MG63 (cell line): ENCODE data around the gene RABL6. TPM values are rescaled to one million over a fixed set of nuclear protein-coding genes. Genes with fewer than 3 reads are reported as not detected.
A peak's percentile ranks its signal among the peaks of the same experiment; 100 is the strongest.
"Not testable (repeated sequence)": the region's sequence is repeated elsewhere in the genome, so short reads cannot be mapped to it uniquely, and the experiment has no call there.

Source experiments
- DNase-seq: peaks from one replicate; pipeline ENCODE4 v3.0.0-alpha.2; 2020
- H3K27me3 ChIP-seq: fragments of 250-450 bp; sonication (Bioruptor Pico); 2 replicates; pipeline ENCODE4 v1.5.1; 2020; ENCODE audit warnings: mild to moderate bottlenecking, moderate library complexity
- H3K36me3 ChIP-seq: fragments of 250-450 bp; sonication (Bioruptor Pico); 2 replicates; pipeline ENCODE4 v1.5.1; 2020; ENCODE audit warnings: mild to moderate bottlenecking, moderate library complexity
- H3K4me3 ChIP-seq: fragments of 250-450 bp; sonication (Bioruptor Pico); 2 replicates; pipeline ENCODE4 v1.5.1; 2020; ENCODE audit warnings: mild to moderate bottlenecking, moderate library complexity
- H3K9me3 ChIP-seq: fragments of 250-450 bp; sonication (Bioruptor Pico); 2 replicates; pipeline ENCODE4 v1.5.1; 2020; ENCODE audit warnings: mild to moderate bottlenecking, moderate library complexity
- total RNA-seq: library from RNA; depleted of rRNA; stranded (reverse); fragments of >200 nt; shearing (Covaris generic); gene quantifications from 2 replicates; pipeline ENCODE4 v1.2.3, GENCODE V29; 2014; ENCODE audit warnings: low replicate concordance

Gene RABL6
- total RNA-seq, 1 experiment from 2014 or later = 101 TPM

DNA sequence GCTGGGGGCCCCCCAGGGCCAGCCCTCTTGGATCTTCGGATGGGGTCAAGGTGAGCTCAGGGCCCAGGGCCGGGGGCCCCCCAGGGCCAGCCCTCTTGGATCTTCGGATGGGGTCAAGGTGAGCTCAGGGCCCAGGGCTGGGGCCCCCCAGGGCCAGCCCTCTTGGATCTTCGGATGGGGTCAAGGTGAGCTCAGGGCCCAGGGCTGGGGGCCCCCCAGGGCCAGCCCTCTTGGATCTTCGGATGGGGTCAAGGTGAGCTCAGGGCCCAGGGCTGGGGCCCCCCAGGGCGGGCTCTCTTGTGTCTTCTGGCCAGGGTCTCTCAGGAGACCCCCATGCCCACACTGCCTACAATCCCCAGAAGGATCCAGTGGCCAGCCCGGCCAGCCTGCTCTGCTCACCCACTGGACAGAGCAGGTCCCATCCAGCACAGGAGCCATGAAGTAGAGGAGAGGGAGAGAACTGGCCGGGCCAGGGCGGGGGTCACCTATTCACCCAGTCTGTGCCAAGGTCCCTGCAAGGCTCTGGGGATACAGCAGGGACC, 4.7 kb upstream of the RABL6 start:
- not testable (repeated sequence) for H3K4me3 ChIP-seq, H3K36me3 ChIP-seq, H3K9me3 ChIP-seq, DNase-seq
- H3K27me3 ChIP-seq = peaks cover 24% of the 10 kb centered on the region

DNA sequence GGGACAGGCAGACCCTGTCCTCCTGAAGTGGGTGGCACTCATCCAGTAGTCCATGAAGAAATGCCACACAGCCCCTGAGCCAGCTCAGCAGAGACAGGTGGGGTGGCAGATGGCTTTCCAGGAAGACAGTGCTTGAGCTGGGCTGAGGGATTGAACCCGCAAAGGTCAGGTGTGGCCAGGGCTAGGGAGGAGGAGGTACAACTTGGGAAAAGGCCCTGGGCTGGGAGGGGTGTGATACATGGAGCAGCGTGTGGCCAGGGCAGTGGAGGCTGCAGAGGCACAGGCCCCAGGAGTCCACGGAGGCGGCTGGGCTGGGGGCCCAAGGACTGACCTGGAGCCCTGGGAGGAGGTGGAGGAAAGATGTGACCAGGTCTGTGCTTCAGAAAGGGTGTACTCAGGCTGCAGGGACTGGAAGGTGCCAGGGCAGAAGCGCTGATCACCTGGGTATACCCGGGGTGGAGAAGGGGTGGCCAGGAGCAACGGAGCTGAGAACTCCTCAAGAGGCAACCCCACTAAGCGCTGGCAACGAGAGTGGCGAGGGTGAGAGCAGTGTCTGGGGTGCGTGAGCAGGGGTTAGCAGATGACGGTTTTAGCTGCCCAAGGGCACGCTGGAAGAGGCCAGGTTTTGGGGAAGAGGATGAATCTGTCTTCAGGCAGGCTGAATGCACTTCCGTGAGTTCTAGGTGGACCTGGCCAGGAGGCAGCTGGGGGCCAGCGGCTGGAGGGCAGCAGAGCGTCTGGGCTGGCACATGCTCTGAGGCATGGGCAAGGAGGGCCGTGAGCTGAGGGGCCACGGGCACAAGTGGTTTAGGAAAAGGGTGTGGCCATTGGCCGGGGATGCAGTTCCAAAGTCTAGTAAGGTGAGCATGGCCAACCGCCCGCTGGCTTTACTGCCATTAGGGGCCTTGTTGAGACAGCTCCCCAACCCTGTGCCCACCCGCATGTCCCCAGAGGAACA, 3.9 kb upstream of the RABL6 start:
- no peak for DNase-seq

DNA sequence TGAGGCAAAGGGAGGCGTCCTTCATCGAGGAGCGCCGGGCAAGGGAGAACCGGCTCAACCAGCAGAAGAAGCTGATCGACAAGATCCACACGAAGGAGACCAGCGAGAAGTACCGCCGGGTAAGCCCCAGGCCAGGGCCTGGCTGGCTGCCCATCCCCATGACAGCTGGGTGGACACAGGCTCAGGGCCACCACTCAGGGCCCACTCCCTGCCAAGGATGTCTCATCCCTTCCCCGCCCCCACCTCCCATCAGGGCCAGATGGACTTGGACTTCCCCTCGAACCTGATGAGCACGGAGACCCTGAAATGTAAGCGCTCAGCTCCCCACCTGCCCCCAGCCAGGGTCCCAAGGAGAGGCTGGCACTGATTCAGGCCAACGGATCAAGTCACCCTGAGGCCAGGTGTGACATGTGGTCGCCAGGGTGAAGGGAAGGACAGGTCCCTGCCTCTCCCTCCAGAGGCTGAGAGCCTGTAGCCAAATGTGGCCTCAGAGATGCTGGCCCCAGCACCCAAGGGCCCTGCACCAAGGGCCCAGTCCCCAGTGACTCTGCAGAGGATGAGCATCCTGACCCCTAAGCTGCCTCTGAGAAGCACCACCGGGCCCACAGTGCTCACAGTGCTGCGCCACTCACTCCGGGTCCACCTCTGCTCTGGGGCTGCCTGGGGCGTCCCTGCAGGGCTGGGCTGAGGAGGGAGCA, 3.1 kb upstream of the RABL6 start:
- Histone ChIP-seq H3K36me3 (peaks cover 10% of the 10 kb centered on the region), H3K27me3 (peaks cover 8% of the 10 kb centered on the region), H3K9me3 (no peaks in the 10 kb centered on the region), H3K4me3 (no peak overlapping the region)
- DNase-seq = no peak

More for the DNA sequence above, 3.9 kb upstream of the RABL6 start:
- no peak overlapping the region for H3K4me3 ChIP-seq
- peaks cover 3% of the 10 kb centered on the region for H3K36me3 ChIP-seq
- peaks cover 16% of the 10 kb centered on the region for H3K27me3 ChIP-seq
- no peaks in the 10 kb centered on the region for H3K9me3 ChIP-seq

GRCh38 chr9:136805207-136805740, 2.5 kb upstream of the RABL6 start:
- H3K27me3 ChIP-seq = peaks cover 5% of the 10 kb centered on the region; the same call in 1 of the 2 replicates
- no peak for DNase-seq
- peaks cover 16% of the 10 kb centered on the region for H3K36me3 ChIP-seq
- no peak overlapping the region for H3K4me3 ChIP-seq
- H3K9me3 ChIP-seq = no peaks in the 10 kb centered on the region

GRCh38 chr9:136806067-136806466, 1.7 kb upstream of the RABL6 start:
- Histone ChIP-seq H3K36me3 (peaks cover 24% of the 10 kb centered on the region), H3K4me3 (no peak overlapping the region), H3K9me3 (no peaks in the 10 kb centered on the region), H3K27me3 (no peaks in the 10 kb centered on the region)
- DNase-seq = no peak

DNA sequence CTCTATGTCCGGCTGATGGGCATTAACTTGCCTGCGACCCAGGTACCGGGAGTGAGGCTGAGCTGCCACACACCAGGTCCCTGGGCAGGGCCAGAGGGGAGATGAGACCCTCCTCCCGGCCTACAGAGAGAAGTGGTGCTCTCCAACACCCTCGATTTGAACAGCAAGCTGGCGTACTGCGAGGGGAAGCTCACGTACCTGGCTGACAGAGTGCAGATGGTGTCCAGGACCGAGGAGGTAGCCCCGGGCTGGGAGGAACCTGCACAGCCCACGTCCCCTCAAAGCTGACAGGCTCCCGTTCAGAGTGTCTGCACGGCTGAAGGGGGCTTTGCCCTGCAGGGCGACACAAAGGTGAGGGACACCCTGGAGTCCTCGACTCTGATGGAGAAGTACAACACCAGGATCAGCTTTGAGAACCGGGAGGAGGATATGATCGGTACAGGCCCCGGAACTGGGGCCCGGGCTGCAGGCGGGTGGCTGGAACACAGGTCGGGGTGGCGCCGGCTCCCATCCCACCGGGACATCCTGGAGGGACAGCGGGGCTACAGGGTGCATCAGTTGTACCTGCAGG, 1.0 kb upstream of the RABL6 start:
- H3K36me3 ChIP-seq = peaks cover 28% of the 10 kb centered on the region
- no peaks in the 10 kb centered on the region for H3K9me3 ChIP-seq
- H3K4me3 ChIP-seq = peak overlapping the region; percentile 69
- H3K27me3 ChIP-seq = no peaks in the 10 kb centered on the region
- DNase-seq = no peak

GRCh38 chr9:136808075-136808805, 492 bp downstream of the RABL6 start:
- Histone ChIP-seq H3K36me3 (peaks cover 40% of the 10 kb centered on the region), H3K9me3 (no peaks in the 10 kb centered on the region), H3K4me3 (peak overlapping the region; percentile 84), H3K27me3 (no peaks in the 10 kb centered on the region)
- DNase-seq = peak; percentile 20

DNA sequence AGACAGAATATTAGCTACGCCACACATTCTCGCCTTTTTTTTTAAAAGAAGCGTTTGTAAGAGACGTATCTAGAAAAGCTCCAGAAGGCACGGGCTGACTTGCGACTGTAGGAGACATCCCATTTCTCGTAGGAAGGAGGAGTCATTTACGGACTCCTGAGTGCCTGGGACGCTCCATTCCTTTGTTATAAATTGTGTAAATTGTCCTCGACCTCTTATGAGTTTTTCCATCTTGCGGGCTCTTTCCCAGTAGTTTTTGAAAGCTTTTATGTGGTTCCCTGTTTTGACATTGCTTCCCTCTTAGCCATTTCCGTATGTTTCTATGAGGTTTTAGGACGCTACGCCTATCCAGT, 1.0 kb downstream of the RABL6 start:
- Histone ChIP-seq H3K27me3 (no peaks in the 10 kb centered on the region), H3K9me3 (no peaks in the 10 kb centered on the region), H3K36me3 (peaks cover 46% of the 10 kb centered on the region), H3K4me3 (peak overlapping the region; percentile 84)
- DNase-seq = no peak

DNA sequence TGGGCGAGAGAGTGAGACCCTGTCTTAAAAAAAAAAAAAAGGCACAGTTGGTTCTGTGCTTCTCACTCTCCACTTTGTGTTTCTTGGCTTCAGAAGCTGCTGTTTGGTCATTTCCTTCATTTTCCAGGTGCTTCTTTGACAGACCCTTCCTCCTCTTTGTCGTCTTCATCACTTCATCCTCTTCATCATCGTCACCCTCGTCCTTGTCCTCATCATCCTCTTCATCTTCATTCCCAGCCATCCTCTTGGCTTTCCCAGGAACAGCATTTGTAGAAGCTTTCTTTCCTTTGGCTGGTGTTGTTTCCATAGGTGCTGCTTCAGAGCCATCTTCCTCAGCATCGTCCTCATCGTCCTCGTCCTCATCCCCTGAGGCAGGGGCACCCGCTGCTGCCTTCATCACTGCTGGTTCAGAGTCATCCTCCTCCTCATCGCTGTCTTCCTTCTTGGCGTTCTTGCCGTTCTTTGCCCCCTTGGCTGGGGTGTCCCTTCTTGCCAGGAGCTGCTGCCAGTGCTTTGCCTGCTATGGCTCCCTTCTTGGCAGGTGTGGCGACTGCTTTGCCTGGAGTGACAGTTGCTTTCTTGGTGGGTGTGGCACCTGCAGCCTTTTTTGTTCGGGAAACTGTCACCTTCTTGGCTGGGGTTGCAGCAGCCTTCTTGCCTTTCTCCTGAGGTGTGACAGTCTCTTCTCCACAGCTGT, 7.1 kb downstream of the RABL6 start:
- no peaks in the 10 kb centered on the region for H3K9me3 ChIP-seq
- H3K4me3 ChIP-seq = no peak overlapping the region
- no peaks in the 10 kb centered on the region for H3K27me3 ChIP-seq
- no peak for DNase-seq
- peaks cover 55% of the 10 kb centered on the region for H3K36me3 ChIP-seq

GRCh38 chr9:136815422-136815782, 7.7 kb downstream of the RABL6 start:
- no peak for DNase-seq
- Histone ChIP-seq H3K9me3 (no peaks in the 10 kb centered on the region), H3K27me3 (no peaks in the 10 kb centered on the region), H3K36me3 (peaks cover 50% of the 10 kb centered on the region), H3K4me3 (no peak overlapping the region)

GRCh38 chr9:136820971-136821825, 13.4 kb downstream of the RABL6 start:
- H3K4me3 ChIP-seq = no peak overlapping the region
- H3K9me3 ChIP-seq = no peaks in the 10 kb centered on the region
- no peaks in the 10 kb centered on the region for H3K27me3 ChIP-seq
- H3K36me3 ChIP-seq = peaks cover 15% of the 10 kb centered on the region
- DNase-seq = no peak

GRCh38 chr9:136821826-136822544, 14.2 kb downstream of the RABL6 start:
- H3K36me3 ChIP-seq = peaks cover 9% of the 10 kb centered on the region
- no peak for DNase-seq
- no peaks in the 10 kb centered on the region for H3K9me3 ChIP-seq
- H3K4me3 ChIP-seq = no peak overlapping the region
- H3K27me3 ChIP-seq = no peaks in the 10 kb centered on the region

DNA sequence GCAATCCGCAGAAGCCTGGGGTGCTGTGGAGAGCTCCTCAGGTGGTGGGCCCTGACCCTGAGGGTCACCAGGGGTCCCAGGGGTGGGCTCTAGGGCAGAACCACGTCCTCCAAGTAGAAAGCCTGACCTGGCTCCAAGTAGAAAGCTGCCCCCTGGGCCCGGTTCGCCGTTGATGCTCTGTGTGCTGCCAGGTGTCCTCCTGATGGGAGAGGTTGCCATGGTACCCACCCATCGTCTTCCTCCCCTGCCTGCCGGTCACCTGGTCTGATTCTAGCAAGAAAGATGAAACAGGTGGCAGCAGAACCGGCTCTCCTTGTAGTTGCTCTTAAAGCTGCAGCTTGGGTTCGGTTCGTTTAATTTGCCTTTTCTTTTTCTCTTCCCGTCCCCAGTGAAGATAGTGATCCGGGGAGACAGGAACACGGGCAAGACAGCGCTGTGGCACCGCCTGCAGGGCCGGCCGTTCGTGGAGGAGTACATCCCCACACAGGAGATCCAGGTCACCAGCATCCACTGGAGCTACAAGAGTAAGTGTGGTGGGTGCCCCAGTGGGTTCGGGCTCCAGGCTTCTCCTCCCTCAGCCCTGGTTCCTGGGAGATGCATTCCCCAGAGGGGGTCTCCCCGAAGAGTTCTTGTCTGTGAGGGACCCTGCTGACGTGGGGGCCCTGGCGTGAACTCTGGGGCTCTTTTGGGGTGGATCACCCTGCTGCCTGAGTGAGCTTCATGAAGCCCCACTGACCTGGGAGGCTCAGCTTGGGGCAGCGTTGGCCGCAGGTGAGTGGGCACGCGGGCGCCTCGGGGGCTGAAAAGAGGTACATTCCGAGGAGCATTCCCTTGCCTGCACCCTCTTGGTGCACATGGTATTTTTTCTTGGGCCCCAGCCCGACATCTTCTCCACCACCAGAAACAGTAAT, 15.6 kb downstream of the RABL6 start:
- Histone ChIP-seq H3K9me3 (no peaks in the 10 kb centered on the region), H3K4me3 (no peak overlapping the region), H3K27me3 (no peaks in the 10 kb centered on the region), H3K36me3 (peaks cover 10% of the 10 kb centered on the region; the same call in 1 of the 2 replicates)
- no peak for DNase-seq
